Measurements from ENCODE around the gene AKAP13. TPM values are rescaled to one million over a fixed set of nuclear protein-coding genes. Genes with fewer than 3 reads are reported as not detected.

AKAP13 gene
- total RNA-seq, 2 donors from 2014 or later = 228 to 273 TPM

DNA sequence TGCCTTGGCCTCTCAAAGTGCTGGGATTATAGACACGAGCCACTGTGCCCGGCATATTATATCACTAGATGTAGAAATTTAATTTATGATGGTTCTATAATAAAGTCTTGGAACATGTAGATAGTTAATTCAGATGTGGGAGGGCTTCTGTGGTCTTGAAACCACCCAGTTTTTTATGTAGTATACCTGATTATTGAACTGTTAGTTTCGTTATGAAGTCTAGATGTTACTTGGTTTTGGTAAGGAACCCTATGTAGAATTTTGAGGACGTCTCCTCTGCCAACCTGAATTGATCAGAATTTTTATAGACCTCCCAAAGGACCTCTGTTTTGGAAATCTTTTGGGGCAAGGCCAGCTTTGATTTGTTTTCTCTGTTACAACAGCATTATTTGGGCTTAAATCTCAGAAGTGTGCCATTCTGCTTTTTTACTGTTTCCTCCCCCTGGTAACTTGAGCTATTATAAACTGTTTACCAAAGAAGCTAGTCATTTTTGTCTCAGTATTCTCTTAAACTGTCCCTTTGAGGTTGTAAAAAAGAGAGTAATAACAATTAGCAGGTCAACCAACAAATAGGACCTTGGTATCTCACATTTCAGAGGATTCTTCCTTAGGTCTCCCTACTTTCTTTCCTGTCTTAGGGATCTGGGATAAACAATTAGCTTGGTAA lies 20.8 kb downstream of the AKAP13 start:
- TF ChIP-seq, protein P1, sequence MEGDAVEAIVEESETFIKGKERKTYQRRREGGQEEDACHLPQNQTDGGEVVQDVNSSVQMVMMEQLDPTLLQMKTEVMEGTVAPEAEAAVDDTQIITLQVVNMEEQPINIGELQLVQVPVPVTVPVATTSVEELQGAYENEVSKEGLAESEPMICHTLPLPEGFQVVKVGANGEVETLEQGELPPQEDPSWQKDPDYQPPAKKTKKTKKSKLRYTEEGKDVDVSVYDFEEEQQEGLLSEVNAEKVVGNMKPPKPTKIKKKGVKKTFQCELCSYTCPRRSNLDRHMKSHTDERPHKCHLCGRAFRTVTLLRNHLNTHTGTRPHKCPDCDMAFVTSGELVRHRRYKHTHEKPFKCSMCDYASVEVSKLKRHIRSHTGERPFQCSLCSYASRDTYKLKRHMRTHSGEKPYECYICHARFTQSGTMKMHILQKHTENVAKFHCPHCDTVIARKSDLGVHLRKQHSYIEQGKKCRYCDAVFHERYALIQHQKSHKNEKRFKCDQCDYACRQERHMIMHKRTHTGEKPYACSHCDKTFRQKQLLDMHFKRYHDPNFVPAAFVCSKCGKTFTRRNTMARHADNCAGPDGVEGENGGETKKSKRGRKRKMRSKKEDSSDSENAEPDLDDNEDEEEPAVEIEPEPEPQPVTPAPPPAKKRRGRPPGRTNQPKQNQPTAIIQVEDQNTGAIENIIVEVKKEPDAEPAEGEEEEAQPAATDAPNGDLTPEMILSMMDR (IDR thresholded peaks at IDR 0.05) = no peak
- DNase-seq (ENCODE audit: low spot score) = no peak
- H3K27ac ChIP-seq = no peak overlapping the region
- no peaks in the 10 kb centered on the region for H3K36me3 ChIP-seq
- H3K4me1 ChIP-seq (ENCODE audit: control insufficient read depth in 1 of 2, low read depth in 2 of 2) = peaks cover 30 to 67% of the 10 kb centered on the region in 2 donors
- H3K27me3 ChIP-seq (replicated peaks; ENCODE audit: insufficient read depth) = no peaks in the 10 kb centered on the region
- H3K9me3 ChIP-seq = no peaks in the 10 kb centered on the region
- H3K4me3 ChIP-seq = no peak overlapping the region
- no peak for ATAC-seq (ENCODE audit: insufficient number of reproducible peaks, low FRiP score, low read depth)

DNA sequence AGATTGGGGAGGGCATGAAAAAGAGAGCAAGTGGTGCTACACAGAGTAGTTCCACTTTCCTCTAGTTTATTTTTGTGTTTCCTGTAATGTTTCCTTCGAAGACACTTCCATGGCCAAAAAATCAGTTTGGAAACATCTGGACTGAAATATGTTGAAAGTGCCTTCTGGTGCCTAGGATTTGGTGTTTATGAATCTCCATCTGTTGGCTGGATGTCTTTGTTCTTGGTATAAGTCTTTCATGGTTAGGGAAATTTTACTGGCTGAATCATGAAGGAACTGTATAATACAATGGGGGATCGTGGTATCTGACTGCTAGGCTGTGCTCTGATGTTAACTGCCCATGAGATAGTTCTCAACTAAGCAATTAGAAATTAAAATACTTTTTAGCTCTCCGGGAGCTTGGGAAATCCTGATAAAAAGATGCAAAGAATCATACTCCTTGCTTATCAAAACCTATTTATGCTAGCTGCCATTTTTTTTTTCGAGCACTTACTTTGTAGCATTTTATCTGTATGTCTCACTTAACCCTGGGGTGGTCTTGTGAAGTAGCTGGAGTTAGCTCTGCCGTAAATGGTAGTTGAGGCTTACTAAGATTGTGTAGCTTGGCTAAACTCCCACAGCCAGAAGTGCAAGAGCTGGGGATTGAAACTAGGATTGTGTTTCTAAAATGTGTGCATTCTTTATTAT lies 21.9 kb downstream of the AKAP13 start:
- no peaks in the 10 kb centered on the region for H3K36me3 ChIP-seq
- H3K4me3 ChIP-seq = peak overlapping the region; percentile 7
- TF ChIP-seq, protein P1 (IDR thresholded peaks at IDR 0.05) = no peak
- DNase-seq (ENCODE audit: low spot score) (no peak), ATAC-seq (ENCODE audit: insufficient number of reproducible peaks, low FRiP score, low read depth) (no peak)
- H3K9me3 ChIP-seq = no peaks in the 10 kb centered on the region
- peak overlapping the region; percentile 11 to 35 for H3K27ac ChIP-seq
- H3K4me1 ChIP-seq (ENCODE audit: control insufficient read depth in 1 of 2, low read depth in 2 of 2) = peaks cover 38 to 76% of the 10 kb centered on the region in 2 donors
- no peaks in the 10 kb centered on the region for H3K27me3 ChIP-seq (replicated peaks; ENCODE audit: insufficient read depth)

- TF ChIP-seq, protein P1 (IDR thresholded peaks at IDR 0.05) = no peak
- ATAC-seq (ENCODE audit: insufficient number of reproducible peaks, low FRiP score, low read depth) = no peak
- Histone ChIP-seq H3K4me1 (ENCODE audit: control insufficient read depth in 1 of 2, low read depth in 2 of 2) (peaks cover 51 to 70% of the 10 kb centered on the region in 2 donors), H3K9me3 (no peaks in the 10 kb centered on the region), H3K36me3 (no peaks in the 10 kb centered on the region), H3K4me3 (no peak overlapping the region), H3K27me3 (replicated peaks; ENCODE audit: insufficient read depth) (no peaks in the 10 kb centered on the region), H3K27ac (peak overlapping the region in 1 of 2 donors; percentile 60)
- no peak for DNase-seq (ENCODE audit: low spot score)
Observed at GRCh38 chr15:85403745-85404144, 23.3 kb downstream of the AKAP13 start.

- TF ChIP-seq, protein P1 (IDR thresholded peaks at IDR 0.05) = no peak
- DNase-seq (ENCODE audit: low spot score) (no peak), ATAC-seq (ENCODE audit: insufficient number of reproducible peaks, low FRiP score, low read depth) (no peak)
- Histone ChIP-seq H3K27me3 (replicated peaks; ENCODE audit: insufficient read depth) (no peaks in the 10 kb centered on the region), H3K4me3 (no peak overlapping the region), H3K36me3 (no peaks in the 10 kb centered on the region), H3K27ac (peak overlapping the region; percentile 54 to 60), H3K4me1 (ENCODE audit: control insufficient read depth in 1 of 2, low read depth in 2 of 2) (peaks cover 52 to 70% of the 10 kb centered on the region in 2 donors), H3K9me3 (no peaks in the 10 kb centered on the region)
Observed at GRCh38 chr15:85404176-85404917, 23.9 kb downstream of the AKAP13 start.

Data from thoracic aorta (tissue), 2 donors.